HepG2 (cell line): ENCODE results near the gene ZMAT2. TPM values are rescaled to one million over a fixed set of nuclear protein-coding genes. Genes with fewer than 3 reads are reported as not detected.
A peak's percentile ranks its signal among the peaks of the same experiment; 100 is the strongest.

Experiments used
- ATRX ChIP-seq: sonication (generic); formaldehyde crosslinking; IDR thresholded peaks from 2 replicates; pipeline ENCODE4 v1.4.0; 2020; ENCODE audit warnings: missing genetic modification reagents, borderline replicate concordance
- BATF2 ChIP-seq: sonication (generic); formaldehyde crosslinking; IDR thresholded peaks from 2 replicates; pipeline ENCODE4 v1.8.0; 2022; ENCODE audit warnings: mild to moderate bottlenecking, missing genetic modification reagents, moderate library complexity
- BRCA1 ChIP-seq: sonication (generic); formaldehyde crosslinking; IDR thresholded peaks from 2 replicates; pipeline ENCODE4 v1.4.0; 2020; ENCODE audit warnings: missing genetic modification reagents
- CSRNP1 ChIP-seq: sonication (generic); formaldehyde crosslinking; IDR thresholded peaks from 2 replicates; pipeline ENCODE4 v1.8.1; 2023; ENCODE audit warnings: mild to moderate bottlenecking, missing genetic modification reagents
- FOSL2 ChIP-seq: sonication (generic); formaldehyde crosslinking; IDR thresholded peaks from 2 replicates; pipeline ENCODE4 v1.4.0; 2020; ENCODE audit warnings: missing genetic modification reagents
- MLXIP ChIP-seq: sonication (generic); formaldehyde crosslinking; IDR thresholded peaks from 2 replicates; pipeline ENCODE4 v1.9.0; 2021; ENCODE audit warnings: missing genetic modification reagents, borderline replicate concordance
- PHF5A ChIP-seq: IDR thresholded peaks from one replicate; pipeline ENCODE4 v1.6.1; 2018; ENCODE audit warnings: low read depth, missing genetic modification reagents; ENCODE audit not compliant: unreplicated experiment
- PITX1 ChIP-seq: sonication (generic); formaldehyde crosslinking; IDR thresholded peaks from 2 replicates; pipeline ENCODE4 v1.5.1; 2020; ENCODE audit warnings: mild to moderate bottlenecking, missing genetic modification reagents
- POLR2A ChIP-seq, 2 experiments: IDR thresholded peaks; 2 replicates each; pipeline ENCODE4 v1.6.1; 2011; ENCODE audit warnings: low read depth in 2 of 2, low read length in 2 of 2, mild to moderate bottlenecking in 1 of 2, moderate library complexity in 1 of 2; ENCODE audit not compliant: insufficient read depth in 1 of 2
- RBM39 ChIP-seq: fragments of 200-400 bp; formaldehyde crosslinking; IDR thresholded peaks from one replicate; pipeline ENCODE4 v1.6.1; 2018; ENCODE audit warnings: antibody characterized with exemption, mild to moderate bottlenecking, low read depth, low read length; ENCODE audit not compliant: poor library complexity, severe bottlenecking
- SNRNP70 ChIP-seq: fragments of 200-400 bp; formaldehyde crosslinking; IDR thresholded peaks from 2 replicates; pipeline ENCODE4 v1.6.1; 2017; ENCODE audit warnings: mild to moderate bottlenecking, low read depth, low read length, moderate library complexity
- SP2 ChIP-seq: sonication (generic); formaldehyde crosslinking; IDR thresholded peaks from 2 replicates; pipeline ENCODE4 v1.5.1; 2020; ENCODE audit warnings: mild to moderate bottlenecking, missing genetic modification reagents
- TCF12 ChIP-seq, 2 experiments: fragments of 450-650 bp in 1 of 2; sonication (generic) in 1 of 2; formaldehyde crosslinking in 1 of 2; IDR thresholded peaks; 2 replicates each; pipeline versions ENCODE4 v1.6.1 to v1.8.0; 2017 to 2022; ENCODE audit warnings: antibody characterized with exemption in 1 of 2, mild to moderate bottlenecking in 1 of 2, missing genetic modification reagents in 1 of 2, moderate library complexity in 1 of 2
- ZC3H4 ChIP-seq: sonication (generic); formaldehyde crosslinking; IDR thresholded peaks from 2 replicates; pipeline ENCODE4 v1.4.0; 2020; ENCODE audit warnings: missing genetic modification reagents, borderline replicate concordance
- ZGPAT ChIP-seq: IDR thresholded peaks from 2 replicates; pipeline ENCODE4 v1.6.1; 2016; ENCODE audit warnings: mild to moderate bottlenecking
- ZNF180 ChIP-seq: sonication (generic); formaldehyde crosslinking; IDR thresholded peaks from 2 replicates; pipeline ENCODE4 v1.4.0; 2020; ENCODE audit warnings: low read depth, missing genetic modification reagents, borderline replicate concordance
- ZNF274 ChIP-seq: sonication (generic); formaldehyde crosslinking; IDR thresholded peaks from 2 replicates; pipeline ENCODE4 v1.5.1; 2020; ENCODE audit warnings: mild to moderate bottlenecking, missing genetic modification reagents
- ZNF512 ChIP-seq: sonication (generic); formaldehyde crosslinking; IDR thresholded peaks from 2 replicates; pipeline ENCODE4 v1.4.0; 2020; ENCODE audit warnings: mild to moderate bottlenecking, missing genetic modification reagents
- ZNF775 ChIP-seq: sonication (generic); formaldehyde crosslinking; IDR thresholded peaks from 2 replicates; pipeline ENCODE4 v1.4.0; 2020; ENCODE audit warnings: missing genetic modification reagents, mild to moderate bottlenecking, moderate library complexity, borderline replicate concordance
- ZNF878 ChIP-seq: sonication (generic); formaldehyde crosslinking; IDR thresholded peaks from 2 replicates; pipeline ENCODE4 v1.8.1; 2023; ENCODE audit warnings: mild to moderate bottlenecking, missing genetic modification reagents, moderate library complexity
- polyA plus RNA-seq, 8 experiments: library from polyadenylated mRNA; depleted of rRNA in 3 of 8; stranded (reverse) in 7 of 8; unstranded in 1 of 8; fragments of >200 nt; fragmentation: Illumina TruSeq in 4 of 8; extraction: Trizol in 4 of 8; gene quantifications; 2 replicates each; pipeline versions ENCODE4 v1.2.1 to v1.2.3, GENCODE V29; 2011 to 2016; ENCODE audit warnings: low read depth in 4 of 8, missing spikeins in 1 of 8, mixed read lengths in 1 of 8; ENCODE audit not compliant: insufficient read depth in 1 of 8
- total RNA-seq, 5 experiments: library from RNA; depleted of rRNA; stranded (reverse); fragments of >200 nt; fragmentation: Illumina TruSeq; extraction: Trizol; gene quantifications; 2 replicates each; pipeline ENCODE4 v1.2.3, GENCODE V29; 2016; ENCODE audit warnings: low read depth in 1 of 5

The ZMAT2 gene
- total and polyA plus RNA-seq, 2 of the 13 experiments (the other 11 are each of a cell fraction or from before 2014, with no cell fraction given) = 35.4 to 92.8 TPM

GRCh38 chr5:140725799-140726471 is 25.7 kb downstream of the ZMAT2 start (continued):
- no peak for TF ChIP-seq BATF2 (CRISPR knock-in tag)
- TF ChIP-seq ZNF274 (CRISPR knock-in tag) = no peak
- no peak for TF ChIP-seq ZC3H4 (CRISPR knock-in tag)
- TF ChIP-seq BRCA1 = no peak
- no peak for TF ChIP-seq MLXIP (CRISPR knock-in tag)
- peak; percentile 90 for TF ChIP-seq ZGPAT (CRISPR knock-in tag)
- no peak for TF ChIP-seq TCF12 (IDR thresholded peaks at IDR 0.05)
- TF ChIP-seq TCF12 (CRISPR knock-in tag; IDR thresholded peaks at IDR 0.05) = no peak
- TF ChIP-seq PHF5A = no peak
- no peak for TF ChIP-seq CSRNP1 (CRISPR knock-in tag)
- no peak for TF ChIP-seq SP2 (CRISPR knock-in tag)
- no peak for TF ChIP-seq POLR2A (IDR thresholded peaks at IDR 0.05; ENCODE audit: insufficient read depth in 1 of 2, low read depth in 2 of 2, low read length in 2 of 2)
- peak; percentile 87 for TF ChIP-seq FOSL2 (CRISPR knock-in tag)
- no peak for TF ChIP-seq ZNF180
- peak; percentile 89 for TF ChIP-seq ZNF878
- TF ChIP-seq ZNF512 = no peak
- TF ChIP-seq SNRNP70 = no peak
- no peak for TF ChIP-seq ZNF775 (CRISPR knock-in tag)
- no peak for TF ChIP-seq ATRX (CRISPR knock-in tag)
- peak; percentile 45; the same call in 1 of the 2 replicates for TF ChIP-seq PITX1 (CRISPR knock-in tag)
- no peak for TF ChIP-seq RBM39
